Body of pancreas (tissue), 4 donors: ENCODE data around the gene TAS2R10. TPM values are rescaled to one million over a fixed set of nuclear protein-coding genes. Genes with fewer than 3 reads are reported as not detected.

Source experiments
- ATAC-seq: fragments of 150-250 bp; one replicate; pipeline ENCODE4 v1.9.1; 2016
- DNase-seq, 4 donors: peaks; one replicate each; pipeline ENCODE4 v3.0.0-alpha.2; 2019
- H3K27ac ChIP-seq, 4 donors: fragments of 200-600 bp; sonication (generic); 1 replicate in 3 of 4; 2 replicates in 1 of 4; pipeline versions ENCODE4 v1.5.1 to v1.6.1; 2016 to 2019; ENCODE audit warnings: mild to moderate bottlenecking in 1 of 4, mixed read lengths in 1 of 4, moderate library complexity in 1 of 4
- H3K27me3 ChIP-seq, 2 donors: fragments of 200-600 bp; sonication (generic); one replicate each; pipeline ENCODE4 v1.6.0; 2016; ENCODE audit warnings: mild to moderate bottlenecking in 1 of 2
- H3K36me3 ChIP-seq, 2 donors: fragments of 200-600 bp; sonication (generic); replicated peaks in 1 of 2; 2 replicates each; pipeline ENCODE4 v1.5.1; 2016; ENCODE audit warnings: low read depth in 2 of 2; ENCODE audit not compliant: insufficient read depth in 1 of 2
- H3K4me1 ChIP-seq: fragments of 200-600 bp; sonication (generic); one replicate; pipeline ENCODE4 v1.6.0; 2016
- H3K4me3 ChIP-seq, 2 donors: fragments of 200-600 bp; sonication (generic); 1 replicate in 1 of 2; 2 replicates in 1 of 2; pipeline ENCODE4 v1.5.1; 2016 to 2019
- H3K9me3 ChIP-seq, 3 donors: fragments of 200-600 bp; sonication (generic); 1 replicate in 2 of 3; 2 replicates in 1 of 3; pipeline ENCODE4 v1.5.1; 2016
- POLR2A ChIP-seq, 3 donors: fragments of 450-650 bp; IDR thresholded peaks; one replicate each; pipeline ENCODE4 v1.6.1; 2016; ENCODE audit warnings: antibody characterized with exemption in 3 of 3, mild to moderate bottlenecking in 2 of 3
- WGBS, 2 donors: methylation state at CpG; one replicate each; pipeline ENCODE4 v1.1.5; 2017; 5-methylcytosine and 5-hydroxymethylcytosine counted together
- intact Hi-C: fragments of 100-400 bp; cut with DNase I; formaldehyde crosslinking; loops from one replicate; pipeline ENCODE4 v1.15.1; 2023
- total RNA-seq, 2 donors: library from RNA; depleted of rRNA; stranded (reverse); fragments of >200 nt; gene quantifications; one replicate each; pipeline ENCODE4 v1.1.0, GENCODE V29; 2016
- TF ChIP-seq, protein P1 (sequence below), 7 experiments: fragments of 450-650 bp in 4 of 7; fragments of 200-600 bp in 3 of 7; sonication (generic) in 3 of 7; IDR thresholded peaks; one replicate each; pipeline ENCODE4 v1.5.1; 2016 to 2019; ENCODE audit warnings: antibody characterized with exemption in 7 of 7

The TAS2R10 gene, protein sequence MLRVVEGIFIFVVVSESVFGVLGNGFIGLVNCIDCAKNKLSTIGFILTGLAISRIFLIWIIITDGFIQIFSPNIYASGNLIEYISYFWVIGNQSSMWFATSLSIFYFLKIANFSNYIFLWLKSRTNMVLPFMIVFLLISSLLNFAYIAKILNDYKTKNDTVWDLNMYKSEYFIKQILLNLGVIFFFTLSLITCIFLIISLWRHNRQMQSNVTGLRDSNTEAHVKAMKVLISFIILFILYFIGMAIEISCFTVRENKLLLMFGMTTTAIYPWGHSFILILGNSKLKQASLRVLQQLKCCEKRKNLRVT
- total RNA-seq, result under 1 TPM in 1 of 2 donors, not detected in 1; 0.52 TPM

DNA sequence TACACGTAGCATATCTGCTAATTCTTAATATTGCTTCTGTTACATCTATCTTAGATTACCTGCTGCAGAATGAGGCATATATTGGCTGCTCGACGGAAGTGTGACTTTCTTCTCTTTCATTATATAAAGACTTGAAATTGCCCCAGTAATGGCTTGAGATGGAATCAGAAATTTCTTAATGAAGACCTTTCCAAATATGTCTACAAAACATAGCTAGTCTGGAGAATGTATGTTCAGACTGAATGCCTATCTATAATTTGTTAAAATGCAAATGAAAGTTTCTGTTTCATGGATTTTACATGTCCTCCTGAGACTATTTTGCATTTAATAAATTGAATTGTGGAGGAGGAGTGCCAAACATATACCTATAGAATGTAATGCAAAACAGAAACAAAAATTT, at the start of gene TAS2R10:
Gene TAS2R10 (minus strand): TSS at position 101 of the 400 bp plus-strand sequence. CDS start 89 bp downstream, at position 12.
- TF ChIP-seq, protein P1, sequence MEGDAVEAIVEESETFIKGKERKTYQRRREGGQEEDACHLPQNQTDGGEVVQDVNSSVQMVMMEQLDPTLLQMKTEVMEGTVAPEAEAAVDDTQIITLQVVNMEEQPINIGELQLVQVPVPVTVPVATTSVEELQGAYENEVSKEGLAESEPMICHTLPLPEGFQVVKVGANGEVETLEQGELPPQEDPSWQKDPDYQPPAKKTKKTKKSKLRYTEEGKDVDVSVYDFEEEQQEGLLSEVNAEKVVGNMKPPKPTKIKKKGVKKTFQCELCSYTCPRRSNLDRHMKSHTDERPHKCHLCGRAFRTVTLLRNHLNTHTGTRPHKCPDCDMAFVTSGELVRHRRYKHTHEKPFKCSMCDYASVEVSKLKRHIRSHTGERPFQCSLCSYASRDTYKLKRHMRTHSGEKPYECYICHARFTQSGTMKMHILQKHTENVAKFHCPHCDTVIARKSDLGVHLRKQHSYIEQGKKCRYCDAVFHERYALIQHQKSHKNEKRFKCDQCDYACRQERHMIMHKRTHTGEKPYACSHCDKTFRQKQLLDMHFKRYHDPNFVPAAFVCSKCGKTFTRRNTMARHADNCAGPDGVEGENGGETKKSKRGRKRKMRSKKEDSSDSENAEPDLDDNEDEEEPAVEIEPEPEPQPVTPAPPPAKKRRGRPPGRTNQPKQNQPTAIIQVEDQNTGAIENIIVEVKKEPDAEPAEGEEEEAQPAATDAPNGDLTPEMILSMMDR (IDR thresholded peaks at IDR 0.05), result no peak
- no peak for TF ChIP-seq POLR2A (IDR thresholded peaks at IDR 0.05)
- intact Hi-C loops, result no loop called here
- ATAC-seq (no peak), DNase-seq (no peak)
- WGBS, 2 donors, result 86 to 92% methylated on average over 3 of the region's 3 CpGs
- no peaks in the 10 kb centered on the region for H3K9me3 ChIP-seq
- H3K27me3 ChIP-seq, result no peaks in the 10 kb centered on the region
- no peaks in the 10 kb centered on the region for H3K4me1 ChIP-seq
- H3K4me3 ChIP-seq, result no peak within 1 kb of the TSS
- H3K27ac ChIP-seq, result no peak within 1 kb of the TSS
- H3K36me3 ChIP-seq, result no peaks in the 10 kb centered on the region

DNA sequence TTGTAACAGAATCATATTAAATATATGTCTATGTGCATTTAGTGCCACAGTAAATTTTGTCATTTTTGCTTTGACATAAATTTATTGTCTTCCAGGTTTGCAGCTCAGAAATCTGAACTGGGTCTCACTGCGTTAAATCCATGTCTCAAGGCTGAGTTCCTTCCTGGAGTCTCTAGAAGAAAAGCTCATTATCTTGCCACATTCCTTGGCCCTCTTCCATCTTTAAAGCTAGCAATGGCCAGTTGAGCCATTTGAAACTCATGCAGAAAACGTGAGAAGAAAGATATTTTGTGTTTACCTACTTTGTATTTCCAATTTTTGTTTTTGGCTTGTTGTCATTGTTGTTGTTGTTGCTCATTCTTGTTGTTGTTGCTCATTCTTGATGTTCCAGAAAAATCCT, 47.2 kb upstream of the TAS2R10 start:
- no peaks in the 10 kb centered on the region for H3K4me1 ChIP-seq
- no peaks in the 10 kb centered on the region for H3K9me3 ChIP-seq
- H3K27ac ChIP-seq, result no peak overlapping the region
- H3K36me3 ChIP-seq, result peaks cover 0 to 3% of the 10 kb centered on the region in 2 donors
- no peak for ATAC-seq
- 24 to 25% methylated on average over 2 of the region's 2 CpGs for WGBS, 2 donors
- H3K27me3 ChIP-seq, result no peaks in the 10 kb centered on the region
- no peak for DNase-seq
- no peak overlapping the region for H3K4me3 ChIP-seq
- intact Hi-C loops, result no loop called here
- TF ChIP-seq POLR2A (IDR thresholded peaks at IDR 0.05), result no peak
- TF ChIP-seq, protein P1 (IDR thresholded peaks at IDR 0.05), result no peak

DNA sequence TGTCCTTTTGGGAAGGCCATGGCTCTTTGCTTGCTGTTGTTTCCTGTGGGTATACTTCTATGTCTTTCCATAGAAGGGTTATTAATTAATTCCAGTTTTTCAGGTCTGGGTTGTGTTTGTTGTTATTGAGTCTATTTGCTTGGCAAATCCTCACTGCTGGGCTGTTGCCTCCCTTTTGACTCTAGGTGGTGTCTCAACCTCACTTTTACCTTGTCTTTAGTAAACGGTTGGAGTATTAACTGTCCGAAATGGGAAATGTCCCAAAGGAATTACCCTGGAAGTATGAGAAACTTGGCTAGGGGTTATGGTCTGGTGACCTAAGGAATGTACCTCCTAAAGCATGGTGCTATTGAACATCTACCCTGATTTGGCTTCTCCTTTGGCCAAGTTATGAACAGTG, 41.2 kb upstream of the TAS2R10 start:
- no peak for DNase-seq

DNA sequence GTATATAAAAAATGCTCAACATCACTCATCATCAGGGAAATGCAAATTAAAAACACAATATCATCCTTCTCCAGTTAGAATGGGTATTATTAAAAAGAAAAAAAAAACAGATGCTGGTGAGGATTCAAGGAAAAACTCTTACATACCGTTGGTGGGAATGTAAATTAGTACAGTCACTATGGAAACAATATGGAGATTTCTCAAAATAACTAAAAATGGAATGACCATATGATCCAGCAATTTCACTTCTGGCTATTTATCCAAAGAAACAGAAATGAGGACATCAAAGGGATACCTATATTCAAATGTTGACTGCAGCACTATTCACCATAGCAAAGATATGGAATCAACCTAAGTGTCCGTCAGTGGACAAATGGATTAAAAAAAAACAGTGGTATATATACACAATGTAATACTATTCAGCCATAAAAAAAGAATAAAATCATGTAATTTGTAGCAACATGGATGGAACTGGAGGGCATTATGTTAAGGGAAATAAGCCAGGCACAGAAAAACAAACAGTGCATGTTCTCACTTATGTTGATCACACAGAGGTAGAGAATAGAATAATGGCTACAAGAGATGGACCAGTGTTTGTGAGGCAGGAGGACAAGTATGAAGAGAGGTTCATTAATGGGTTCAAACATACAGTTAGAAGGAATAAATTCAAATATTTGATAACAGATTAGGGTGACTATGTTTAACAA, 37.5 kb upstream of the TAS2R10 start:
- Histone ChIP-seq H3K27me3 (no peaks in the 10 kb centered on the region), H3K4me3 (no peak overlapping the region), H3K9me3 (peaks cover 0 to 5% (median 2%) of the 10 kb centered on the region in 3 donors), H3K36me3 (no peaks in the 10 kb centered on the region), H3K4me1 (no peaks in the 10 kb centered on the region), H3K27ac (no peak overlapping the region)
- 93 to 97% methylated on average over 2 of the region's 2 CpGs for WGBS, 2 donors
- TF ChIP-seq POLR2A (IDR thresholded peaks at IDR 0.05), result no peak
- TF ChIP-seq, protein P1 (IDR thresholded peaks at IDR 0.05), result no peak
- DNase-seq, result no peak
- intact Hi-C loops, result no loop called here
- no peak for ATAC-seq

More for the DNA sequence above, 41.2 kb upstream of the TAS2R10 start:
- H3K4me1 ChIP-seq, result no peaks in the 10 kb centered on the region
- H3K27me3 ChIP-seq, result no peaks in the 10 kb centered on the region
- H3K9me3 ChIP-seq, result no peaks in the 10 kb centered on the region
- H3K27ac ChIP-seq, result no peak overlapping the region
- WGBS, 2 donors, result 30 to 50% methylated on average over 2 of the region's 2 CpGs
- no peaks in the 10 kb centered on the region for H3K36me3 ChIP-seq
- TF ChIP-seq, protein P1 (IDR thresholded peaks at IDR 0.05), result peak in 4 of 7 experiments; percentile 10 to 25 (median 15)
- TF ChIP-seq POLR2A (IDR thresholded peaks at IDR 0.05), result no peak
- intact Hi-C loops, result no loop called here
- ATAC-seq, result no peak
- H3K4me3 ChIP-seq, result no peak overlapping the region
